Suprapubic skin (tissue), 4 donors: ENCODE data around the gene DNASE2B. TPM values are rescaled to one million over a fixed set of nuclear protein-coding genes. Genes with fewer than 3 reads are reported as not detected.

ENCODE experiments used
- DNase-seq, 2 donors: peaks; one replicate each; pipeline ENCODE4 v3.0.0-alpha.2; 2019; ENCODE audit warnings: low spot score in 2 of 2
- H3K27ac ChIP-seq: fragments of 200-600 bp; sonication (generic); one replicate; pipeline ENCODE4 v1.5.1; 2019
- H3K27me3 ChIP-seq: fragments of 200-600 bp; sonication (generic); one replicate; pipeline ENCODE4 v1.5.1; 2019
- H3K36me3 ChIP-seq: fragments of 200-600 bp; sonication (generic); one replicate; pipeline ENCODE4 v1.5.1; 2019
- H3K4me1 ChIP-seq: fragments of 200-600 bp; sonication (generic); one replicate; pipeline ENCODE4 v1.5.1; 2019
- H3K4me3 ChIP-seq: fragments of 200-600 bp; sonication (generic); one replicate; pipeline ENCODE4 v1.5.1; 2019; ENCODE audit warnings: mild to moderate bottlenecking
- H3K9me3 ChIP-seq: fragments of 200-600 bp; sonication (generic); one replicate; pipeline ENCODE4 v1.5.1; 2019
- EP300 ChIP-seq: sonication (generic); formaldehyde crosslinking; IDR thresholded peaks from one replicate; pipeline ENCODE4 v1.6.1; 2017; ENCODE audit warnings: antibody characterized with exemption
- POLR2A ChIP-seq, 2 donors: fragments of 450-650 bp; IDR thresholded peaks; one replicate each; pipeline ENCODE4 v1.6.1; 2017; ENCODE audit warnings: antibody characterized with exemption in 2 of 2, mild to moderate bottlenecking in 2 of 2, moderate library complexity in 2 of 2
- POLR2AphosphoS5 ChIP-seq, 3 donors: sonication (generic); formaldehyde crosslinking; IDR thresholded peaks; one replicate each; pipeline ENCODE4 v1.6.1; 2017; ENCODE audit warnings: antibody characterized with exemption in 3 of 3
- WGBS: methylation state at CpG from one replicate; pipeline ENCODE4 v1.1.5; 2018; 5-methylcytosine and 5-hydroxymethylcytosine counted together
- total RNA-seq, 4 donors: library from RNA; depleted of rRNA; stranded (reverse); fragments of >200 nt; gene quantifications; one replicate each; pipeline ENCODE4 v1.1.0, GENCODE V29; 2016
- TF ChIP-seq, protein P1 (sequence below), 2 donors: fragments of 200-600 bp in 1 of 2; fragments of 450-650 bp in 1 of 2; sonication (generic) in 1 of 2; IDR thresholded peaks; one replicate each; pipeline ENCODE4 v1.5.1; 2016 to 2019; ENCODE audit warnings: antibody characterized with exemption in 2 of 2, mild to moderate bottlenecking in 1 of 2, moderate library complexity in 1 of 2

The DNASE2B gene
- total RNA-seq, 4 donors from 2014 or later = 1.2 TPM; not detected in 3

DNA sequence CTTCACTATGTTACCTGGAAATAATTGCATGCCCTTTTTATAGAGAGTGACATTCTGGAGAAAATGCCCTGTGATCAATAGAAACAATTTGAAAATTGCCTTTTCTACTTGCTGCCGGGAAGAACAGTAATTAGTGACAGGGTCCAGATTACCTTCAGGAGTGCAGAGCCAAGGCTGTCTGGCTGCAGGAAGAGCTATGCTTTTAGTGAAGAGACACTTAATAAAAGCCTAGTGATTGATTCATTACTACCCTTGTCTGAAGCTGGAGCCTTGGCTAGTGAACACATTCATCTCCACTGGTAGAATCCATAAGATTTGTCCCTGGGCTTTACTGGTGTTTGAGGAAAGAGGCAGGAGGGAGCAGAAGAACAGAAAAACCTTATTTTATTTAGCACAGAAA, 12.9 kb upstream of the DNASE2B start:
- Histone ChIP-seq H3K27ac (no peak overlapping the region), H3K4me3 (no peak overlapping the region), H3K36me3 (no peaks in the 10 kb centered on the region), H3K9me3 (no peaks in the 10 kb centered on the region), H3K27me3 (no peaks in the 10 kb centered on the region), H3K4me1 (no peaks in the 10 kb centered on the region)
- TF ChIP-seq, protein P1, sequence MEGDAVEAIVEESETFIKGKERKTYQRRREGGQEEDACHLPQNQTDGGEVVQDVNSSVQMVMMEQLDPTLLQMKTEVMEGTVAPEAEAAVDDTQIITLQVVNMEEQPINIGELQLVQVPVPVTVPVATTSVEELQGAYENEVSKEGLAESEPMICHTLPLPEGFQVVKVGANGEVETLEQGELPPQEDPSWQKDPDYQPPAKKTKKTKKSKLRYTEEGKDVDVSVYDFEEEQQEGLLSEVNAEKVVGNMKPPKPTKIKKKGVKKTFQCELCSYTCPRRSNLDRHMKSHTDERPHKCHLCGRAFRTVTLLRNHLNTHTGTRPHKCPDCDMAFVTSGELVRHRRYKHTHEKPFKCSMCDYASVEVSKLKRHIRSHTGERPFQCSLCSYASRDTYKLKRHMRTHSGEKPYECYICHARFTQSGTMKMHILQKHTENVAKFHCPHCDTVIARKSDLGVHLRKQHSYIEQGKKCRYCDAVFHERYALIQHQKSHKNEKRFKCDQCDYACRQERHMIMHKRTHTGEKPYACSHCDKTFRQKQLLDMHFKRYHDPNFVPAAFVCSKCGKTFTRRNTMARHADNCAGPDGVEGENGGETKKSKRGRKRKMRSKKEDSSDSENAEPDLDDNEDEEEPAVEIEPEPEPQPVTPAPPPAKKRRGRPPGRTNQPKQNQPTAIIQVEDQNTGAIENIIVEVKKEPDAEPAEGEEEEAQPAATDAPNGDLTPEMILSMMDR (IDR thresholded peaks at IDR 0.05) = no peak
- TF ChIP-seq POLR2AphosphoS5 (IDR thresholded peaks at IDR 0.05) (no peak), POLR2A (IDR thresholded peaks at IDR 0.05) (no peak), EP300 (no peak)
- 85% methylated on average over 1 of the region's 1 CpG for WGBS
- no peak for DNase-seq

DNA sequence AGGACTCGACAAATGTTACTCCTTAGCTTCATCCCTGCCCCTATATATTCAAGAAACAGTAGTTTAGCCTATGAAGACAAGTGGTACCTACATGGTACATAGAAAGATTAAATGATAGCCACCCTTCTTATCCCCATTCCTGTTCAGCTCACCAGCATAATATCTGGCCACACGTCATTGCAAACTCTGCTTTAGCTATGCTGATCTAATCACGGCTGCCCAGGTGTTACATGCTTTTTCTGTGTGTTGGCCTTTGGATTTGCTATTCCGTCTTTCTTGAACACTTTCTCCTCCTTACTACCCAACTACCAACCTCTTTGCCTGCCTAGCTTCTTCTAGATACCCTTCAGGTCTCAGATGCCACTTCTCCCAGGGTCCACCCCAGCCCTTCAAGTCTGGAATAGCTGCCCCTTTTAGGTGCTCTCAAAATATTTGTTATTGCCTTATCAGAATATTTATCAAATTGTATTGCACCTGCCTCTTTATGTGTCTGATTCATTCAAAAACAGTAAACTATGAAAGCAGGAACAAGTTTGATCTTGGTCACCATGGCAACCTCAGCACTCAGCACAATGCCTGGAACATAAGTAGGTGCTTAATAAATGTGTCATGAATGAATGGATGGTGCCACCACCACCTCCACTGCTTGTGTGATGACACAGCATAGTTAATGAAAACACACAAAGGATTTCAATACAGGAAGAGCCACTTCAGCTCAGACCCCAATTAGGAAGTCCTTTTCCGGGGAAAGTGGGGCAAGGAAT, 11.4 kb upstream of the DNASE2B start:
- Histone ChIP-seq H3K27me3 (no peaks in the 10 kb centered on the region), H3K4me1 (no peaks in the 10 kb centered on the region), H3K4me3 (no peak overlapping the region), H3K36me3 (no peaks in the 10 kb centered on the region), H3K9me3 (no peaks in the 10 kb centered on the region), H3K27ac (no peak overlapping the region)
- no peak for DNase-seq
- 89% methylated on average over 5 of the region's 5 CpGs for WGBS
- TF ChIP-seq, protein P1 (IDR thresholded peaks at IDR 0.05) = no peak
- no peak for TF ChIP-seq POLR2AphosphoS5 (IDR thresholded peaks at IDR 0.05)
- TF ChIP-seq POLR2A (IDR thresholded peaks at IDR 0.05) = no peak
- TF ChIP-seq EP300 = no peak

DNA sequence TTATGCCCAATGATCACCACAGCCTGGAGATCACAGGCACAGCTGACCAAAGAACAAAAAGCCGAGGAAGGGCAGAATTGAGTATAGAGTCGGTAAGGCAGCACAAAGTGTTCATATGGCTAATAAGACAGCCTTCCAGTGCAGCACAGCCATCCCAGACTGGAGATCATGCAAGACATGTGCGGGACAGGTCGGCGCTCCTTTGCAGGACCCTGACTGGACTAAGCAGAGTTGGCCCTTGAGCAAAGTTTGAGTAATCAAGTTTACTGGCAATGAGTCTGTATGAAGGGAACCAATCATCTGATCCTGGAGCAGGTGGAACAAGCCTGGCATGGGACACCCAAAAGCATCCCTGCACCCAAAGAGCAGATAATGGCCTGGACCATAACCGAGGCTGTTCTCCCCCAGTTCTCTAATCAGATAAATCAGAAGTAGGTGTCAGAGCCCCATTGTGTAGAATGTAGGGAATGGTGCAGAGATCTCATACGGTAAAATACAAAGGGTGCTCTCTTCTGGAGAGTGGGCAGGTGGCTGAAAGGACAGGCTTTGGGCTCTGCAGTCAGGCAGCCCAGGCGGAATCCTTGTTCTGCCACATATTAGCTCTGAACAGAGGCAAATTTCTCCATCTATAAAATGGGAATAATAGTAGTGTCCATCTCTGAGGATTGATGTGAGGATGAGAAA, 10.7 kb upstream of the DNASE2B start:
- no peak overlapping the region for H3K27ac ChIP-seq
- TF ChIP-seq POLR2A (IDR thresholded peaks at IDR 0.05) (no peak), EP300 (no peak), POLR2AphosphoS5 (IDR thresholded peaks at IDR 0.05) (no peak)
- TF ChIP-seq, protein P1 (IDR thresholded peaks at IDR 0.05) = no peak
- no peak overlapping the region for H3K4me3 ChIP-seq
- H3K9me3 ChIP-seq = no peaks in the 10 kb centered on the region
- no peaks in the 10 kb centered on the region for H3K27me3 ChIP-seq
- H3K36me3 ChIP-seq = no peaks in the 10 kb centered on the region
- no peak for DNase-seq
- H3K4me1 ChIP-seq = no peaks in the 10 kb centered on the region
- WGBS = 66% methylated on average over 8 of the region's 8 CpGs

DNA sequence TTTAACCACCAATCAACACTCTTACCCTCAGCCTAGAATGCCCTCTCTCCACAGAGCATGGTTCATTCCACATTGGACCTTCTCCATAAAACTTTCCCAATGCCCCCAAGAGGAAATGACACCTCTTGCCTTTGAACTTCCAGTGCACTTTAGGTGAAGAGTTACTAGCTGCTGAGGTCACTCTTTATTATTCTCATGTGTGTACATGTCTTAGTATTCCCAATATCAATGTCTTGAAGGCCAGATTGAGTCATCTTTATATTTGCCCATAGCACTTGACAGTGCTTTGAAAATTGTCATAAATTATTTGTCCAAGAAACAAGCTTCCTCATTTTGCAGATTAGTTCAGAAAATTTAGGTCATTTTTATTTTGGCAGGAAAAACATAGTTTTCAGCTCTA, 8.1 kb upstream of the DNASE2B start:
- DNase-seq = no peak
- no peaks in the 10 kb centered on the region for H3K27me3 ChIP-seq
- H3K36me3 ChIP-seq = no peaks in the 10 kb centered on the region
- no peak overlapping the region for H3K4me3 ChIP-seq
- no peak overlapping the region for H3K27ac ChIP-seq
- H3K9me3 ChIP-seq = no peaks in the 10 kb centered on the region
- TF ChIP-seq, protein P1 (IDR thresholded peaks at IDR 0.05) = no peak
- TF ChIP-seq EP300 (no peak), POLR2A (IDR thresholded peaks at IDR 0.05) (no peak), POLR2AphosphoS5 (IDR thresholded peaks at IDR 0.05) (no peak)
- no peaks in the 10 kb centered on the region for H3K4me1 ChIP-seq

DNA sequence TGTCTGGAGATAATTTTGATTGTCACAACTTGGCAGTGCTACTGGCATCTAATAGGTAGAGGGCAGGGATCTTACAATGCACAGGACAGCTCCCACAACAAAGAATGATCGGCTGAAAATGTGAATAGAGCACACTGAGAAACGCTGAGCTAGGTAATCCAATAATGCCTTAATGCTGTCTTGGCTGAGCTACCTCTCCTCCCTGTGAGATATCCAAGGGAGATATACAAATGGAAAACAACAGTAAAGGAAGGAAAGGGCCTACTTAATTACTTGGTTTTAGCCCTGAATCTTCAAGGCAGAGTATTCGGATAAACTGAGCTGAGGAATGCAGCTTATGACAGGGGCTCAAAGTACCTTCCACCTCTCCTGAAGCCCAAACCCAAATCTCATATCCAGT, 2.9 kb downstream of the DNASE2B start:
- Histone ChIP-seq H3K27ac (no peak overlapping the region), H3K9me3 (no peaks in the 10 kb centered on the region), H3K4me1 (no peaks in the 10 kb centered on the region), H3K4me3 (no peak overlapping the region), H3K27me3 (no peaks in the 10 kb centered on the region), H3K36me3 (no peaks in the 10 kb centered on the region)
- DNase-seq = no peak
- WGBS = 65% methylated on average over 3 of the region's 3 CpGs
- TF ChIP-seq EP300 (no peak), POLR2AphosphoS5 (IDR thresholded peaks at IDR 0.05) (no peak), POLR2A (IDR thresholded peaks at IDR 0.05) (no peak)
- TF ChIP-seq, protein P1 (IDR thresholded peaks at IDR 0.05) = no peak
